Measurements from ENCODE around the gene LARGE1. TPM values are rescaled to one million over a fixed set of nuclear protein-coding genes. Genes with fewer than 3 reads are reported as not detected.

LARGE1 gene
- total RNA-seq, 1 donor from 2014 or later = 29.5 TPM

GRCh38 chr22:33691057-33691630 is 229.1 kb downstream of the LARGE1 start:
- no peak for TF ChIP-seq CTCF (IDR thresholded peaks at IDR 0.05)
- no peak for TF ChIP-seq POLR2AphosphoS5 (IDR thresholded peaks at IDR 0.05; ENCODE audit: insufficient read depth in 1 of 2, low read depth in 1 of 2)
- no peak for TF ChIP-seq POLR2A (IDR thresholded peaks at IDR 0.05)
- H3K36me3 ChIP-seq = no peaks in the 10 kb centered on the region
- intact Hi-C loops (cut with DNase I) = no loop called here
- no peaks in the 10 kb centered on the region for H3K4me1 ChIP-seq
- no peak overlapping the region for H3K4me3 ChIP-seq
- DNase-seq (ENCODE audit: extremely low spot score in 2 of 2) = no peak
- no peaks in the 10 kb centered on the region for H3K27me3 ChIP-seq
- H3K9me3 ChIP-seq = no peaks in the 10 kb centered on the region
- H3K27ac ChIP-seq = no peak overlapping the region

GRCh38 chr22:33688903-33689302 is 231.4 kb downstream of the LARGE1 start:
- no peak for TF ChIP-seq POLR2A (IDR thresholded peaks at IDR 0.05)
- TF ChIP-seq CTCF (IDR thresholded peaks at IDR 0.05) = no peak
- no peak for TF ChIP-seq POLR2AphosphoS5 (IDR thresholded peaks at IDR 0.05; ENCODE audit: insufficient read depth in 1 of 2, low read depth in 1 of 2)
- intact Hi-C loops (cut with DNase I) = no loop called here

GRCh38 chr22:33687464-33687863 is 232.8 kb downstream of the LARGE1 start:
- TF ChIP-seq CTCF (IDR thresholded peaks at IDR 0.05) (no peak), POLR2AphosphoS5 (IDR thresholded peaks at IDR 0.05; ENCODE audit: insufficient read depth in 1 of 2, low read depth in 1 of 2) (no peak), POLR2A (IDR thresholded peaks at IDR 0.05) (no peak)
- DNase-seq (ENCODE audit: extremely low spot score in 2 of 2) = no peak
- intact Hi-C loops (cut with DNase I) = no loop called here
- Histone ChIP-seq H3K4me1 (no peaks in the 10 kb centered on the region), H3K27me3 (no peaks in the 10 kb centered on the region), H3K9me3 (no peaks in the 10 kb centered on the region), H3K36me3 (no peaks in the 10 kb centered on the region), H3K4me3 (no peak overlapping the region), H3K27ac (no peak overlapping the region)

More at GRCh38 chr22:33688903-33689302, 231.4 kb downstream of the LARGE1 start:
- no peaks in the 10 kb centered on the region for H3K27me3 ChIP-seq
- no peaks in the 10 kb centered on the region for H3K4me1 ChIP-seq
- no peaks in the 10 kb centered on the region for H3K36me3 ChIP-seq
- no peak overlapping the region for H3K4me3 ChIP-seq
- DNase-seq (ENCODE audit: extremely low spot score in 2 of 2) = no peak
- no peaks in the 10 kb centered on the region for H3K9me3 ChIP-seq
- no peak overlapping the region for H3K27ac ChIP-seq

GRCh38 chr22:33684087-33684486 is 236.2 kb downstream of the LARGE1 start:
- intact Hi-C loops (cut with DNase I) = no loop called here
- no peak overlapping the region for H3K4me3 ChIP-seq
- no peaks in the 10 kb centered on the region for H3K9me3 ChIP-seq
- no peaks in the 10 kb centered on the region for H3K27me3 ChIP-seq
- no peaks in the 10 kb centered on the region for H3K4me1 ChIP-seq
- no peak overlapping the region for H3K27ac ChIP-seq
- TF ChIP-seq CTCF (IDR thresholded peaks at IDR 0.05) = no peak
- no peak for TF ChIP-seq POLR2AphosphoS5 (IDR thresholded peaks at IDR 0.05; ENCODE audit: insufficient read depth in 1 of 2, low read depth in 1 of 2)
- no peak for TF ChIP-seq POLR2A (IDR thresholded peaks at IDR 0.05)
- no peaks in the 10 kb centered on the region for H3K36me3 ChIP-seq
- no peak for DNase-seq (ENCODE audit: extremely low spot score in 2 of 2)

- no peaks in the 10 kb centered on the region for H3K36me3 ChIP-seq
- H3K9me3 ChIP-seq = no peaks in the 10 kb centered on the region
- no peaks in the 10 kb centered on the region for H3K27me3 ChIP-seq
- TF ChIP-seq CTCF (IDR thresholded peaks at IDR 0.05) (no peak), POLR2A (IDR thresholded peaks at IDR 0.05) (no peak), POLR2AphosphoS5 (IDR thresholded peaks at IDR 0.05; ENCODE audit: insufficient read depth in 1 of 2, low read depth in 1 of 2) (no peak)
- no peak overlapping the region for H3K27ac ChIP-seq
- DNase-seq (ENCODE audit: extremely low spot score in 2 of 2) = no peak
- intact Hi-C loops (cut with DNase I) = no loop called here
- H3K4me3 ChIP-seq = no peak overlapping the region
- H3K4me1 ChIP-seq = no peaks in the 10 kb centered on the region
Measured at GRCh38 chr22:33682927-33683326, 237.3 kb downstream of the LARGE1 start.
